ENCODE results near the gene MSRB3.

The MSRB3 gene

GRCh38 chr12:65501093-65501621 lies 222.7 kb downstream of the MSRB3 start:
- no peak for DNase-seq

- DNase-seq = no peak
Observed at GRCh38 chr12:65501935-65502334, 223.5 kb downstream of the MSRB3 start.

- no peak for DNase-seq
Observed at GRCh38 chr12:65504417-65504816, 225.9 kb downstream of the MSRB3 start.

GRCh38 chr12:65505386-65506121 lies 227.1 kb downstream of the MSRB3 start:
- no peak for DNase-seq

GRCh38 chr12:65508276-65509035 lies 230.0 kb downstream of the MSRB3 start:
- no peak for DNase-seq

GRCh38 chr12:65510007-65510406 lies 231.5 kb downstream of the MSRB3 start:
- DNase-seq = no peak

GRCh38 chr12:65510584-65511050 lies 232.1 kb downstream of the MSRB3 start:
- no peak for DNase-seq

- no peak for DNase-seq
Observed at GRCh38 chr12:65511134-65511834, 232.8 kb downstream of the MSRB3 start.

- DNase-seq = no peak
Observed at GRCh38 chr12:65511912-65512311, 233.4 kb downstream of the MSRB3 start.
